ENCODE data around the gene CREB1. TPM values are rescaled to one million over a fixed set of nuclear protein-coding genes. Genes with fewer than 3 reads are reported as not detected.

Gene CREB1
- total RNA-seq, 4 donors from 2014 or later: 56.1 to 105 (median 59.2) TPM

DNA sequence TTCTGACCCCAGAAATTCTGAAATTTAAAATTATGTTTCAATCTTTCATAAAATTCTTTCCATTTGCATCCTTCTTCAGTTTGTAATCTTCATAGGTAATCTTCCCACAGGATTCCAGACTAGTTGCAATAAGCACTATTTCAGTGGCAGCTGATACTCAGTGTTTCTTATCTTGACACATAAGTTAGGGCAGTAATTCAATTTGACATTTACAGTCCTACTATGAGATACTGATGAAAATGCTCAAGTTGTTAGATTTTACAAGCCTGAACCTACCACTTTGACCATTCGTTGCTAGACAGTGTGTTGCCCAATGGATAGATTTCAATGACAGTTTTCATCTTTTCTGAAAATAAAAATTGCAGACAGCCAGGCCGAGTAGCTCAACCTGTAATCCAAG lies 85.1 kb downstream of the CREB1 start:
- no peak for DNase-seq
- Histone ChIP-seq H3K27ac (no peak overlapping the region), H3K4me1 (no peaks in the 10 kb centered on the region), H3K27me3 (no peaks in the 10 kb centered on the region), H3K4me3 (replicated peaks in 1 of 3) (no peak overlapping the region), H3K9me3 (no peaks in the 10 kb centered on the region), H3K36me3 (peaks cover 0 to 8% of the 10 kb centered on the region in 2 donors)
- TF ChIP-seq, protein P1, sequence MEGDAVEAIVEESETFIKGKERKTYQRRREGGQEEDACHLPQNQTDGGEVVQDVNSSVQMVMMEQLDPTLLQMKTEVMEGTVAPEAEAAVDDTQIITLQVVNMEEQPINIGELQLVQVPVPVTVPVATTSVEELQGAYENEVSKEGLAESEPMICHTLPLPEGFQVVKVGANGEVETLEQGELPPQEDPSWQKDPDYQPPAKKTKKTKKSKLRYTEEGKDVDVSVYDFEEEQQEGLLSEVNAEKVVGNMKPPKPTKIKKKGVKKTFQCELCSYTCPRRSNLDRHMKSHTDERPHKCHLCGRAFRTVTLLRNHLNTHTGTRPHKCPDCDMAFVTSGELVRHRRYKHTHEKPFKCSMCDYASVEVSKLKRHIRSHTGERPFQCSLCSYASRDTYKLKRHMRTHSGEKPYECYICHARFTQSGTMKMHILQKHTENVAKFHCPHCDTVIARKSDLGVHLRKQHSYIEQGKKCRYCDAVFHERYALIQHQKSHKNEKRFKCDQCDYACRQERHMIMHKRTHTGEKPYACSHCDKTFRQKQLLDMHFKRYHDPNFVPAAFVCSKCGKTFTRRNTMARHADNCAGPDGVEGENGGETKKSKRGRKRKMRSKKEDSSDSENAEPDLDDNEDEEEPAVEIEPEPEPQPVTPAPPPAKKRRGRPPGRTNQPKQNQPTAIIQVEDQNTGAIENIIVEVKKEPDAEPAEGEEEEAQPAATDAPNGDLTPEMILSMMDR (IDR thresholded peaks at IDR 0.05): no peak
- no peak for TF ChIP-seq POLR2A (IDR thresholded peaks at IDR 0.05)
- intact Hi-C loops (cut with DNase I): no loop called here
- WGBS, 2 donors: 91 to 100% methylated on average over 2 of the region's 2 CpGs

DNA sequence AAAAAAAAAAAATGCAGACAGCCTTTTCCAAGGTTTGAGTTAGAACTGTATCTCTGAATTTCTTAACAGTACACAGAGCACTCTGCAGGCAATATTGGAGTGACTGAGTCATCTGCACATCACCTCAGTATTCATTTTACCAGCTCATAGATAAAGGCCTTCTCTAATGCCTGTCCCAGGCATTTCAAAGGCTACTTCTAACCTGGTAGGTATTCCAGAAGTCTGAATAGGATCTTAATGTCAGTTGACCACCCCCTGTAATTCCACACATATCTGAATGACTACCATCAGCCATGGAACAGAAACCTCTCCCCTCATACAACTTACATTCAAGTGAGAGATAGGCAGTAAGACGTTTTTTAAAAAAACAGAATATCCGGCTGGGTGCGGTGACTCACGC lies 86.4 kb downstream of the CREB1 start:
- peaks cover 0 to 8% of the 10 kb centered on the region in 2 donors for H3K36me3 ChIP-seq
- TF ChIP-seq POLR2A (IDR thresholded peaks at IDR 0.05): no peak
- TF ChIP-seq, protein P1 (IDR thresholded peaks at IDR 0.05): no peak
- intact Hi-C loops (cut with DNase I): no loop called here
- DNase-seq: no peak
- H3K27me3 ChIP-seq: no peaks in the 10 kb centered on the region
- 88 to 92% methylated on average over 4 of the region's 4 CpGs for WGBS, 2 donors
- H3K27ac ChIP-seq: no peak overlapping the region
- no peak overlapping the region for H3K4me3 ChIP-seq (replicated peaks in 1 of 3)
- H3K9me3 ChIP-seq: no peaks in the 10 kb centered on the region
- no peaks in the 10 kb centered on the region for H3K4me1 ChIP-seq

DNA sequence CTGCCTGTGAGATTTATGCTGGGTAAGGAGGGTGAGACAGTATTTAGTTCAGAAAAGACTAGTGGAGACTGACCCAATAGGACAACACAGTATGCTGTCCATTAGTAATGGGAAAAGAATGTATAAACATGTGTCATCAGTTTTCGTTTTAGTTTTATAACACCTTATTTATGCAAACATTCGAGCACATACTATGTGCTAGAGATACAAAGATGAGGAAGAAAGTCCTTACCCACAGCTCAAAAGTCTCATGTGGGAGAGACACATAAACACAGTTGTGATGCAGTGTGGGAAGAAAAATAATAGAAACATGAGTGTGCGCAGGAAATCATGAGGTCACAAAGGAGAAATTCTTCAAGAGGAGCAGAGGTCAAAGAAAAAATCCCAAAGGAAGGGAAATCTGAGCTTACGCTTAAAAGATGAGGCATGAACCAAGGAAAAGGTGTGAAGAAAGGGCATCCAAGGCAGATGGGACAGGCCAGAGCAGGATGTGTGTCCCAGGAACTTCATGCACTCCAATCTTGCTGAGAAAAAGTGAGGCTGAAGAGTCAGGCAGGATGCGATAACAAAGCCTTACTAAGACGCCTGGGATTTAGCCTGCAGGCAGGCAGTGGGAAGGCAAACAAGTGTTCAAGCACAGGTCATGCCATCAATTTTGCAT lies 87.4 kb downstream of the CREB1 start:
- intact Hi-C loops (cut with DNase I): no loop called here

DNA sequence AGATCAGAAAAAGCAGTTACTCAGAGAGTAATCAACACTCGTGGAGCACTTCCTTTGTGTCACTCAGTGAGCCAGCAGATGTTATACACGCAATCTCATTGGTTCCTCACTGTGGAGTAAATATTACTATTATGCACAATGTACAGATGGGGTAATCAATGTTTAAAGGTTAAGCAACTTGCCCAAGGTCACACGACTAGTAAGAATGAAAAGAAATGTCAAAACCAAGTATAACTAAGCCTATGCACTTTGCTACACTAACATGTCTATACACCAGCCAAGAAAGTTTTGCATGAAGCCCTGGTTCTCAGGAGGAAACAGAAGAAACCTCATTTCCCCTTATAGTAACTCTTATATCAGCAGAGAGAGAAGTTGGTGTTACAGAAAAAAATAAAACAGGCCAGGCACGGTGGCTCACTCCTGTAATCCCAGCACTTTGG lies 90.0 kb downstream of the CREB1 start:
- TF ChIP-seq, protein P1 (IDR thresholded peaks at IDR 0.05): no peak
- TF ChIP-seq POLR2A (IDR thresholded peaks at IDR 0.05): no peak
- H3K36me3 ChIP-seq: peaks cover 0 to 8% of the 10 kb centered on the region in 2 donors
- 63 to 80% methylated on average over 4 of the region's 4 CpGs for WGBS, 2 donors
- DNase-seq: no peak
- no peak overlapping the region for H3K27ac ChIP-seq
- intact Hi-C loops (cut with DNase I): loop anchor here (10.0 kb wide), 2 partner anchors 95 to 425 kb away; partner anchors contain the start of gene CCNYL1
- H3K9me3 ChIP-seq: no peaks in the 10 kb centered on the region
- H3K27me3 ChIP-seq: no peaks in the 10 kb centered on the region
- no peak overlapping the region for H3K4me3 ChIP-seq (replicated peaks in 1 of 3)
- H3K4me1 ChIP-seq: peaks cover 6 to 11% of the 10 kb centered on the region in 2 donors

More for the DNA sequence above, 87.4 kb downstream of the CREB1 start:
- Histone ChIP-seq H3K4me3 (replicated peaks in 1 of 3) (no peak overlapping the region), H3K4me1 (no peaks in the 10 kb centered on the region), H3K36me3 (peaks cover 0 to 8% of the 10 kb centered on the region in 2 donors), H3K27ac (no peak overlapping the region), H3K27me3 (no peaks in the 10 kb centered on the region), H3K9me3 (no peaks in the 10 kb centered on the region)
- WGBS, 2 donors: 86 to 87% methylated on average over 6 of the region's 6 CpGs
- no peak for TF ChIP-seq POLR2A (IDR thresholded peaks at IDR 0.05)
- TF ChIP-seq, protein P1 (IDR thresholded peaks at IDR 0.05): no peak
- no peak for DNase-seq

DNA sequence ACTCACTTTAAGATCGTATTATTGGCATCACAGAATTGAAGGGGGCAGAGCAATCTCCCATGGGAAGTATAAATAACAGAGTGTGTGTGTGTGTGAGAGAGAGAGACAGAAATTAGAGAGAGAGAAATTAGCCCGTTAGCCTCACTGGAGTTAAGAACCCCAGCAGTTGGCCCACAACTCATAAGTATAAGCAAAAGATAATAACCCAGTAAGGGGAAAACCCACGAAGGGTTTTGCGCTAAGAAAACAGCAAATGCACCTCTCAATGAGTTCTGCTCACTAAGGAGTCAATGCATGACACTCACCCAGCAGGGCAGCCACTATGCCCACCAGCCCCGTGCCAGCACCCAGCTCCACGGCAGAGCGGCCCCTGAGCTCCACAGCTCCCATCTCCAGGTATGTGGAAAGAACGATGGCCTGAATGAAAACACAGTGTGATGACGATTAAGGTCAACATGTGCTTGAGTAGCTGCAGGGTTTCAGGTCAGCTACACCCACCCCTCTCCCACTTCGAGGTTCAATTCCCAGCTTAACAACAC lies 91.8 kb downstream of the CREB1 start:
- intact Hi-C loops (cut with DNase I): loop anchor here (10.0 kb wide), 2 partner anchors 93 to 423 kb away; partner anchors contain the start of gene CCNYL1
- Histone ChIP-seq H3K27ac (no peak overlapping the region), H3K36me3 (peaks cover 0 to 4% of the 10 kb centered on the region in 2 donors), H3K4me3 (replicated peaks in 1 of 3) (no peak overlapping the region), H3K27me3 (no peaks in the 10 kb centered on the region), H3K4me1 (peaks cover 11 to 16% of the 10 kb centered on the region in 2 donors), H3K9me3 (no peaks in the 10 kb centered on the region)
- WGBS, 2 donors: 67 to 72% methylated on average over 10 of the region's 10 CpGs
- TF ChIP-seq POLR2A (IDR thresholded peaks at IDR 0.05): no peak
- TF ChIP-seq, protein P1 (IDR thresholded peaks at IDR 0.05): no peak
- DNase-seq: no peak

Measured in thyroid gland (tissue), 4 donors.